Raji (cell line): ENCODE measurements around the gene CXCR4.

Experiments used
- POLR2A ChIP-seq: IDR thresholded peaks from 2 replicates; pipeline ENCODE4 v1.6.1; 2011; ENCODE audit warnings: low read depth, low read length, control low read depth; ENCODE audit not compliant: insufficient read depth

CXCR4 gene

GRCh38 chr2:136111711-136112110 lies 6.2 kb downstream of the CXCR4 start:
- TF ChIP-seq POLR2A, result no peak

GRCh38 chr2:136110526-136110925 lies 7.4 kb downstream of the CXCR4 start:
- no peak for TF ChIP-seq POLR2A

GRCh38 chr2:136108463-136108862 lies 9.5 kb downstream of the CXCR4 start:
- no peak for TF ChIP-seq POLR2A

- TF ChIP-seq POLR2A, result no peak
Observed at GRCh38 chr2:136107051-136108033, 10.6 kb downstream of the CXCR4 start.

GRCh38 chr2:136106505-136106904 lies 11.4 kb downstream of the CXCR4 start:
- TF ChIP-seq POLR2A, result no peak

- TF ChIP-seq POLR2A, result no peak
Observed at GRCh38 chr2:136104977-136105376, 13.0 kb downstream of the CXCR4 start.

GRCh38 chr2:136101042-136101441 lies 16.9 kb downstream of the CXCR4 start:
- TF ChIP-seq POLR2A, result no peak

- TF ChIP-seq POLR2A, result no peak
Observed at GRCh38 chr2:136098441-136098840, 19.5 kb downstream of the CXCR4 start.

- TF ChIP-seq POLR2A, result no peak
Observed at GRCh38 chr2:136093583-136093982, 24.4 kb downstream of the CXCR4 start.

- no peak for TF ChIP-seq POLR2A
Observed at GRCh38 chr2:136091899-136092298, 26.1 kb downstream of the CXCR4 start.

GRCh38 chr2:136086253-136087016 lies 31.5 kb downstream of the CXCR4 start:
- no peak for TF ChIP-seq POLR2A

GRCh38 chr2:136085453-136086209 lies 32.3 kb downstream of the CXCR4 start:
- TF ChIP-seq POLR2A, result no peak

- no peak for TF ChIP-seq POLR2A
Observed at GRCh38 chr2:136081582-136082210, 36.3 kb downstream of the CXCR4 start.

GRCh38 chr2:136080114-136080513 lies 37.8 kb downstream of the CXCR4 start:
- TF ChIP-seq POLR2A, result no peak

GRCh38 chr2:136077107-136077506 lies 40.8 kb downstream of the CXCR4 start:
- no peak for TF ChIP-seq POLR2A
